ENCODE data around the gene SPEG.

- no peak for TF ChIP-seq ZNF274 (IDR thresholded peaks at IDR 0.05; ENCODE audit: low read depth, low read length)
- no peak for TF ChIP-seq YY1 (IDR thresholded peaks at IDR 0.05; ENCODE audit: insufficient read depth, insufficient read length)
- TF ChIP-seq SUZ12 (IDR thresholded peaks at IDR 0.05; ENCODE audit: extremely low read depth, insufficient read depth, insufficient read length) = no peak
Measured at GRCh38 chr2:219451661-219452360, 17.2 kb downstream of the SPEG start.
